SH-SY5Y (cell line): ENCODE results near the gene METRNL.

Source experiments
- GATA2 ChIP-seq: IDR thresholded peaks from 2 replicates; pipeline ENCODE4 v1.6.1; 2011; ENCODE audit warnings: mild to moderate bottlenecking, low read depth, low read length
- GATA3 ChIP-seq: IDR thresholded peaks from 2 replicates; pipeline ENCODE4 v1.6.1; 2011; ENCODE audit warnings: low read depth, mild to moderate bottlenecking, low read length, moderate library complexity

METRNL gene

GRCh38 chr17:83079352-83079747 lies at the start of gene METRNL:
TSS of gene METRNL (plus strand) at chr17:83079609. CDS start at chr17:83079816, 207 bp downstream.
- TF ChIP-seq GATA2 (no peak), GATA3 (no peak)

GRCh38 chr17:83030432-83030831 lies 49.0 kb upstream of the METRNL start:
- no peak for TF ChIP-seq GATA3
- no peak for TF ChIP-seq GATA2

GRCh38 chr17:83031321-83031945 lies 48.0 kb upstream of the METRNL start:
- TF ChIP-seq GATA3 (no peak), GATA2 (no peak)

GRCh38 chr17:83032781-83033180 lies 46.6 kb upstream of the METRNL start:
- TF ChIP-seq GATA2, result no peak
- no peak for TF ChIP-seq GATA3

GRCh38 chr17:83034525-83034924 lies 44.9 kb upstream of the METRNL start:
- no peak for TF ChIP-seq GATA3
- TF ChIP-seq GATA2, result no peak

GRCh38 chr17:83035722-83036121 lies 43.7 kb upstream of the METRNL start:
- no peak for TF ChIP-seq GATA3
- TF ChIP-seq GATA2, result no peak

- no peak for TF ChIP-seq GATA2
- TF ChIP-seq GATA3, result no peak
Observed at GRCh38 chr17:83036193-83036592, 43.2 kb upstream of the METRNL start.

- TF ChIP-seq GATA3, result no peak
- no peak for TF ChIP-seq GATA2
Observed at GRCh38 chr17:83036666-83037065, 42.7 kb upstream of the METRNL start.

- TF ChIP-seq GATA3 (no peak), GATA2 (no peak)
Observed at GRCh38 chr17:83037084-83037873, 42.1 kb upstream of the METRNL start.

GRCh38 chr17:83037874-83038165 lies 41.6 kb upstream of the METRNL start:
- no peak for TF ChIP-seq GATA3
- no peak for TF ChIP-seq GATA2

- no peak for TF ChIP-seq GATA3
- TF ChIP-seq GATA2, result no peak
Observed at GRCh38 chr17:83041305-83041704, 38.1 kb upstream of the METRNL start.

- TF ChIP-seq GATA2 (no peak), GATA3 (no peak)
Observed at GRCh38 chr17:83042522-83043158, 36.8 kb upstream of the METRNL start.

GRCh38 chr17:83046448-83047181 lies 32.8 kb upstream of the METRNL start:
- TF ChIP-seq GATA2, result no peak
- no peak for TF ChIP-seq GATA3

- TF ChIP-seq GATA2, result no peak
- TF ChIP-seq GATA3, result no peak
Observed at GRCh38 chr17:83047182-83047478, 32.3 kb upstream of the METRNL start.
